GM12864 (cell line): ENCODE results near the gene MRPS2.

ENCODE experiments used
- DNase-seq: peaks from one replicate; pipeline ENCODE4 v3.0.0-alpha.2; 2011; ENCODE audit warnings: low read depth
- H3K4me3 ChIP-seq: 2 replicates; pipeline ENCODE4 v1.5.1; 2011; ENCODE audit warnings: mild to moderate bottlenecking, low read depth, low read length, control low read depth
- TF ChIP-seq, protein P1 (sequence below): IDR thresholded peaks from 2 replicates; pipeline ENCODE4 v1.5.1; 2011; ENCODE audit warnings: low read depth, mild to moderate bottlenecking, moderate library complexity, low read length, control low read depth, inconsistent platforms; ENCODE audit errors: missing control alignments

The MRPS2 gene

DNA sequence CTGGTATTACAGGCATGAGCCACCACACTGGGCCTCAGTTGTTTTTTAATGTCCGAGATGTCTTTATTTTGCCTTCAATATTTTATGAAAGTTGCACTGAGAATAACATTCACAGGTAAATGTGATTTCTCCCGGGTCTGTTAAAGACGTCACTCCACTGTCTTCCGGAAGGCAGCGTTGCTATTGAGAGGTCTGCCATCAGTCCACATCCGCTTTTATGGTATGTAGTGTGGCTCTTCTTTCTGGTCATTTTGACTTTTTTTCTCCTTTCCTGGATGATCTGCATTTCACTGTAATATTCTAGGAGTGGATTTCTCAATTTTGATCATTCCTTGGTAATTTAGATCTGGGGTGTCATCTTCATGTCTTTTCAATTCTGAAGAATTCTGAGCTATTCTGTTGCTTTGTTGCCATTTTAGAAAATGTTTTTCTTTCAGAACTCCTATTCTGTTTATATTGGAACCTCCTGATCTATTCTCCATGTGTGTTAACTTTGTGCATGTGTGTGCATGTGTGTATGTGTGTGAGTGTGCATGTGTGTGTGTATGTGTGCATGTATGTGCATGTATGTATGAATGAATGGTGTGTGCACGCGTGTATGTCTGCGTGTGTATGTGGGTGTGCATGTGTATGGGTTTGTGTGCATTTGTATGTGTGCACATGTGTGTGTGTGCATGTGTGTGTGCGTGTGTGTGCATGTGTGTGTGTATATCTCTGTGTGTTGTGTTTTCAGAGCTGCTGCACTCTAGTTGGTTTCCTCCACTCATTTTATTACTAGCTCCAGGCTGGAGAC is 18.9 kb downstream of the MRPS2 start:
- TF ChIP-seq, protein P1, sequence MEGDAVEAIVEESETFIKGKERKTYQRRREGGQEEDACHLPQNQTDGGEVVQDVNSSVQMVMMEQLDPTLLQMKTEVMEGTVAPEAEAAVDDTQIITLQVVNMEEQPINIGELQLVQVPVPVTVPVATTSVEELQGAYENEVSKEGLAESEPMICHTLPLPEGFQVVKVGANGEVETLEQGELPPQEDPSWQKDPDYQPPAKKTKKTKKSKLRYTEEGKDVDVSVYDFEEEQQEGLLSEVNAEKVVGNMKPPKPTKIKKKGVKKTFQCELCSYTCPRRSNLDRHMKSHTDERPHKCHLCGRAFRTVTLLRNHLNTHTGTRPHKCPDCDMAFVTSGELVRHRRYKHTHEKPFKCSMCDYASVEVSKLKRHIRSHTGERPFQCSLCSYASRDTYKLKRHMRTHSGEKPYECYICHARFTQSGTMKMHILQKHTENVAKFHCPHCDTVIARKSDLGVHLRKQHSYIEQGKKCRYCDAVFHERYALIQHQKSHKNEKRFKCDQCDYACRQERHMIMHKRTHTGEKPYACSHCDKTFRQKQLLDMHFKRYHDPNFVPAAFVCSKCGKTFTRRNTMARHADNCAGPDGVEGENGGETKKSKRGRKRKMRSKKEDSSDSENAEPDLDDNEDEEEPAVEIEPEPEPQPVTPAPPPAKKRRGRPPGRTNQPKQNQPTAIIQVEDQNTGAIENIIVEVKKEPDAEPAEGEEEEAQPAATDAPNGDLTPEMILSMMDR = no peak
- H3K4me3 ChIP-seq = no peak overlapping the region
- DNase-seq = no peak

DNA sequence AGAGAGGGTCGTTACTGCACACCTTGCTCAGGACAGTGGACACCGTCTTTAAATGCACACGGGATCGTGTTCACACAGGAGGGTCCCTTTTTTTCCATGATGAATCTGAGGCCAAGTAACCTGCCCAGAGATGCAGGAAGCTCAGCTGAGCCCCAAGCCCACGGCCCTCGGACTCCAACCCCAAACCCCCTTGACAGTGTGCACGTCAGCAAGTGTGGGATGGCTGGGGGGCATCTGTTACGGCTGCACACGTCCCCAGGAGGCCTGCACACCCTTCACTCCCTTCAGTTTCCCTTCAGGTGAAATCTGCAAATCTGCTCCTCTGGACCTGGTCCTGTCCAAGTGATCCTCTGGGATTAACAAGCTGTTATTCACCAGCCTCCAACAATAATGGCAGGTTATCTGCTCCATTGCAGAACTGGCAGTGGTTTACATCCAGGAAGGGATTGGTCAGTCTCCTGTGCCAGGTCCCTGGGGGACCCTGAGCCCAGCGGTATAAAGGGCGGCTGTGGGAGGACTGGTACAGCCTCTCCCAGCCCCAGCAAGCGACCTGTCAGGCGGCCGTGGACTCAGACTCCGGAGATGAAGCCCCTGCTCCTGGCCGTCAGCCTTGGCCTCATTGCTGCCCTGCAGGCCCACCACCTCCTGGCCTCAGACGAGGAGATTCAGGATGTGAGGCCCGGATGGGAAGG is 20.6 kb downstream of the MRPS2 start, which contains the start of gene LCN1:
TSS of gene LCN1 (plus strand) at position 525 of the 692 bp plus-strand sequence. CDS start at position 583, 58 bp downstream.
- TF ChIP-seq, protein P1 = no peak
- no peak within 1 kb of the TSS for H3K4me3 ChIP-seq
- DNase-seq = no peak

DNA sequence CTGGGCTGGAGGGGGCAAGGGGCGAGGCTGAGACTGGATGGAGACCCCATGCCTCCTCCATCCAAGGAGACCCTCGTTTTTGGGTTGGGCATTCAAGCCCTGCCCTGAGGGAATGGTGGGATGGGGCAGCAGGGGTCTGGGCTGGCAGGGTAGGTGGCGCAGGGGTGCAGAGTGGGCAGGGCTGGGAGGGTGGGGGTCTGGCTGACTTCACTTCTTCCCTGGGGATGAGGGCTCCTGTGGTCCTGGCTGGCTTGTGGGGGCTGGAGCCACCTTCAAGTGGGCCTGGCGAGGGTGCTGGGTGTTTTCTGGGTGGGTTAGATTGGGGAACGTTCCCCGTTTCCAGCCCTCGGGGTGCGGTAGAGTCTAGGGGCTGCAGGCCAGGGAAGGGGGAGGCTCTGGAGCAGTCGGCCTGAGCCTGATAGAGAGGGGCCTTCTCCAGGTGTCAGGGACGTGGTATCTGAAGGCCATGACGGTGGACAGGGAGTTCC is 21.2 kb downstream of the MRPS2 start:
- no peak overlapping the region for H3K4me3 ChIP-seq
- DNase-seq = no peak
- TF ChIP-seq, protein P1 = no peak

DNA sequence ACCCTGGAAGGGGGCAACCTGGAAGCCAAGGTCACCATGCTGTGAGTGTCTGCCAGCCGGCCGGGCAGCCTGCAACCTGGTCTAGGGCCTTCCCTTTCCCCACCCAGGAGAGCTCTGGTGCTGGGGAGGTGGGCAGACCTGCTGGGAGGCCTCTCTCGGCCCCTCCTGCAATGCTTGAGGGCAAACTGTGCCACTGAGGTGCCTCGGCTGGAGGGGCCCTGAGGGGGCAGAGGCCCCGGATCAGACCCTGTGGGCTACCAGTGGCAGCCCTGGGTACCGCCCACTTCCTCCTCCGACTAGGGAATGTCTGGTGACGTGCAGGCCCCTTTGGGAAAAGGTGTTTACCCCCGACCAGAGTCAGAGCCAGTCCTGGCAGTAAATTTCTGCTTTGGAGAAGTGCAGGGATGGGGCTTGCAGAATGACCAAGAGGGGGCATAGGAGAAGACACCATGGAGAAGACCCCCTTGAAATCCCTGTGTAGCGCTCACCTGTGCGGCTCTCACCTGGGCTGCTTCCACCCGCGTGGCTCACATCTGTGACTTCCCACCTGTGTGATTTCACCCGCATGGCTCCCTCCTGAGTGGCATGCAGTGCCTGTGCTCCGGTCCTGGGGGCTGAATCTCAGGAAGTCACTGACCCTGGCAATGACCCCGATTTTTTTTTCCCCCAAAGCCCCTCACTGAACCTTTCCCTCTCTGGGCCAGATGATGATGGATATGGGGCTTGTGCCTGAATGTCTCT is 21.8 kb downstream of the MRPS2 start:
- TF ChIP-seq, protein P1 = no peak
- no peak for DNase-seq

DNA sequence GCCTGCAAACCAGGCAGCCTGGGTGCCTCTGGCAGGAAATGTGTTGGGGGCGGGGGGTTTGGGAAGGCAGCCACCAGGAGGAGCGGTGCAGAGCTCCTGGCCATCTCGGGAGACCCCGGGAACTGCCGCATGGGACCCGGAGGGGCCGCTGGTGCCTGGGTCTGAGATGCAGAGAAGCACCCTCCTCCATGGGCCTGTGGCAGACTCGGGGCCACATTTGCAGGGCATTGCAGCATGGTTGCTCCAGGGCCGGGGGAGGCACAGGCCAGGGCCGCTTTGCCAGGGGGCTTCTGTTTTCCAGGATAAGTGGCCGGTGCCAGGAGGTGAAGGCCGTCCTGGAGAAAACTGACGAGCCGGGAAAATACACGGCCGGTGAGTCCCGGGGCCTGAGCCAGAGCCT is 22.4 kb downstream of the MRPS2 start:
- no peak overlapping the region for H3K4me3 ChIP-seq
- TF ChIP-seq, protein P1 = no peak

More for the DNA sequence above, 21.8 kb downstream of the MRPS2 start:
- no peak overlapping the region for H3K4me3 ChIP-seq

DNA sequence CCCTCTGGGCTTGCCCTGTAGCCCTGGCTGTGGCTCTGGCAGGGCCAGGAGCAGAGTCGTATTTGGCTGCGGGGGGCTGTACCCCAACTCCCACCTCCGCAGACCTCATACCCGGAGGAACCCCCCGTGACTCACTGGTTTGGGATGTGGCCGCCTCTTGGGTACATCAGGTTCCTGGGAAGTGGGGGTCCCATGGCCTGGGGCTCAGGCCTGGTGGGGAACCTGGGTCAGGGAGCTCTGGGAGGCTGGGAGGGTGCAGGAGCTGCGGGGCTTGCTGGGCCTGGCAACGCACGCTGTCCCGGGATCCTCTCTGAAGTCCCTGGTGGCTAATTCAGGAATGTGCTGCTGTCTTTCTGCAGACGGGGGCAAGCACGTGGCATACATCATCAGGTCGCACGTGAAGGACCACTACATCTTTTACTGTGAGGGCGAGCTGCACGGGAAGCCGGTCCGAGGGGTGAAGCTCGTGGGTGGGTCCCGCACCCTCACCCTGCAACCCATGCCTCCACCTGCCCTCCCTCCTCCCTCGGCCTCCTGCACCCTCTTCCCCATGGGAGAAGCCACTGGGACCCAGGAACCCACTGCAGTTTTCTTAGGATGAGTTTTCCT is 23.1 kb downstream of the MRPS2 start:
- DNase-seq = no peak
- no peak overlapping the region for H3K4me3 ChIP-seq
- TF ChIP-seq, protein P1 = no peak

More for the DNA sequence above, 22.4 kb downstream of the MRPS2 start:
- DNase-seq = no peak
